K562 (cell line): Measurements from ENCODE around the gene SV2C. TPM values are rescaled to one million over a fixed set of nuclear protein-coding genes. Genes with fewer than 3 reads are reported as not detected.

Source experiments
- CEBPB ChIP-seq: fragments of 450-650 bp; IDR thresholded peaks from 2 replicates; pipeline ENCODE4 v1.6.1; 2016; ENCODE audit warnings: missing genetic modification characterization, missing compliant biosample characterization
- GATA2 ChIP-seq: sonication (generic); formaldehyde crosslinking; IDR thresholded peaks from 2 replicates; pipeline ENCODE4 v1.4.0; 2020; ENCODE audit warnings: mild to moderate bottlenecking, missing genetic modification reagents
- HMG20A ChIP-seq: fragments of 450-650 bp; formaldehyde crosslinking; conservative IDR thresholded peaks from 2 replicates; pipeline ENCODE4 v1.4.0; 2020; ENCODE audit warnings: mild to moderate bottlenecking, mixed read lengths
- KDM1A ChIP-seq, 2 experiments: fragments of 450-650 bp; IDR thresholded peaks; 2 replicates each; pipeline ENCODE4 v1.6.1; 2016; ENCODE audit warnings: mild to moderate bottlenecking in 2 of 2
- MXD1 ChIP-seq: fragments of 250-450 bp; sonication (Bioruptor Pico); IDR thresholded peaks from 2 replicates; pipeline ENCODE4 v1.8.0; 2021; ENCODE audit warnings: borderline replicate concordance, mild to moderate bottlenecking, moderate library complexity; ENCODE audit not compliant: poor library complexity, severe bottlenecking
- NFYB ChIP-seq: IDR thresholded peaks from 2 replicates; pipeline ENCODE4 v1.6.1; 2011; ENCODE audit warnings: mild to moderate bottlenecking, moderate library complexity; ENCODE audit not compliant: insufficient read length; ENCODE audit errors: extremely low read depth
- NR1H2 ChIP-seq: sonication (generic); formaldehyde crosslinking; IDR thresholded peaks from 2 replicates; pipeline ENCODE4 v1.4.0; 2020; ENCODE audit warnings: mild to moderate bottlenecking, missing genetic modification reagents
- POLR2G ChIP-seq: fragments of 200-400 bp; formaldehyde crosslinking; IDR thresholded peaks from 2 replicates; pipeline ENCODE4 v1.6.1; 2017; ENCODE audit warnings: low read depth, mild to moderate bottlenecking, antibody characterized with exemption, low read length, moderate library complexity
- POU5F1 ChIP-seq: fragments of 150-350 bp; IDR thresholded peaks from 2 replicates; pipeline ENCODE4 v1.6.1; 2014; ENCODE audit warnings: borderline replicate concordance, low read length, low read depth, mild to moderate bottlenecking; ENCODE audit not compliant: partially characterized antibody
- SFPQ ChIP-seq: fragments of 200-400 bp; formaldehyde crosslinking; IDR thresholded peaks from 2 replicates; pipeline ENCODE4 v1.6.1; 2017; ENCODE audit warnings: mild to moderate bottlenecking, low read depth, low read length, moderate library complexity
- TAF7 ChIP-seq: fragments of 450-650 bp; IDR thresholded peaks from 2 replicates; pipeline ENCODE4 v1.6.1; 2016; ENCODE audit warnings: missing genetic modification characterization, missing compliant biosample characterization
- TEAD4 ChIP-seq, 2 experiments: sonication (generic) in 1 of 2; formaldehyde crosslinking in 1 of 2; IDR thresholded peaks; 2 replicates each; pipeline versions ENCODE4 v1.6.1 to v1.8.0; 2012 to 2022; ENCODE audit warnings: borderline replicate concordance in 1 of 2, inconsistent platforms in 1 of 2, low read length in 1 of 2, mild to moderate bottlenecking in 1 of 2, missing genetic modification reagents in 1 of 2
- ZBTB11 ChIP-seq, 3 experiments: fragments of 200-800 bp in 1 of 3; fragments of 250-450 bp in 1 of 3; fragments of 450-650 bp in 1 of 3; sonication (Bioruptor Pico) in 1 of 3; sonication (Bioruptor generic) in 1 of 3; formaldehyde crosslinking in 1 of 3; IDR thresholded peaks; 2 replicates each; pipeline versions ENCODE4 v1.6.1 to v1.8.0; 2016 to 2022; ENCODE audit warnings: mild to moderate bottlenecking in 2 of 3, missing genetic modification characterization in 2 of 3, missing compliant biosample characterization in 1 of 3, moderate library complexity in 1 of 3
- ZEB2 ChIP-seq: fragments of 450-650 bp; IDR thresholded peaks from 2 replicates; pipeline ENCODE4 v1.6.1; 2016
- ZNF717 ChIP-seq: fragments of 250-450 bp; sonication (Bioruptor Pico); IDR thresholded peaks from 2 replicates; pipeline ENCODE4 v1.5.0; 2021
- polyA plus RNA-seq, 8 experiments: library from polyadenylated mRNA; depleted of rRNA in 4 of 8; stranded (reverse) in 5 of 8; unstranded in 3 of 8; fragments of >200 nt; fragmentation: Nextera tagmentation in 2 of 8; fragmentation: Illumina TruSeq in 1 of 8; extraction: Ambion mirVana in 2 of 8; extraction: Trizol in 1 of 8; gene quantifications; 2 replicates each; pipeline versions ENCODE4 v1.2.1 to v1.2.3, GENCODE V29; 2011 to 2014; ENCODE audit warnings: inconsistent platforms in 1 of 8, missing spikeins in 1 of 8
- total RNA-seq, 7 experiments: library from RNA; depleted of rRNA in 6 of 7; stranded (reverse); fragments of >200 nt in 6 of 7; fragmentation: Illumina TruSeq in 2 of 7; extraction: Trizol in 2 of 7; gene quantifications; 2 replicates each; pipeline versions ENCODE4 v1.2.1 to v1.2.3, GENCODE V29; 2011 to 2021; ENCODE audit warnings: low replicate concordance in 1 of 7
- TF ChIP-seq, protein P1 (sequence below): sonication (generic); formaldehyde crosslinking; IDR thresholded peaks from 2 replicates; pipeline ENCODE4 v1.8.0; 2022; ENCODE audit warnings: missing genetic modification reagents, mild to moderate bottlenecking, moderate library complexity, borderline replicate concordance
- TF ChIP-seq, protein P2 (sequence below): conservative IDR thresholded peaks from 2 replicates; pipeline ENCODE4 v1.6.1; 2011; ENCODE audit warnings: low read depth, mild to moderate bottlenecking, low read length; ENCODE audit not compliant: control insufficient read depth

Gene SV2C
- total and polyA plus RNA-seq, 9 of the 15 experiments (the other 6 are each of a cell fraction or from before 2014, with no cell fraction given): 0.05 TPM; not detected in 8

GRCh38 chr5:76180814-76181805 is 97.9 kb downstream of the SV2C start (continued):
- TF ChIP-seq CEBPB (tag): peak; percentile 63
- no peak for TF ChIP-seq SFPQ
- no peak for TF ChIP-seq TAF7 (tag)
- no peak for TF ChIP-seq NR1H2
- TF ChIP-seq, protein P1, sequence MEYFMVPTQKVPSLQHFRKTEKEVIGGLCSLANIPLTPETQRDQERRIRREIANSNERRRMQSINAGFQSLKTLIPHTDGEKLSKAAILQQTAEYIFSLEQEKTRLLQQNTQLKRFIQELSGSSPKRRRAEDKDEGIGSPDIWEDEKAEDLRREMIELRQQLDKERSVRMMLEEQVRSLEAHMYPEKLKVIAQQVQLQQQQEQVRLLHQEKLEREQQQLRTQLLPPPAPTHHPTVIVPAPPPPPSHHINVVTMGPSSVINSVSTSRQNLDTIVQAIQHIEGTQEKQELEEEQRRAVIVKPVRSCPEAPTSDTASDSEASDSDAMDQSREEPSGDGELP (CRISPR knock-in tag): no peak
- TF ChIP-seq ZEB2: no peak
- TF ChIP-seq MXD1 (CRISPR knock-in tag): no peak
- no peak for TF ChIP-seq GATA2 (CRISPR knock-in tag)
- no peak for TF ChIP-seq ZNF717 (CRISPR knock-in tag)
- no peak for TF ChIP-seq TEAD4 (IDR thresholded peaks at IDR 0.05; ENCODE audit: low read length)
- TF ChIP-seq TEAD4 (CRISPR knock-in tag; IDR thresholded peaks at IDR 0.05; ENCODE audit: borderline replicate concordance): no peak
- TF ChIP-seq HMG20A: no peak
- TF ChIP-seq KDM1A (IDR thresholded peaks at IDR 0.05): no peak
- no peak for TF ChIP-seq POU5F1
- peak in 1 of 3 experiments; percentile 57; a peak in 1 of 6 replicates for TF ChIP-seq ZBTB11 (CRISPR knock-in tag; IDR thresholded peaks at IDR 0.05)
- TF ChIP-seq, protein P2, sequence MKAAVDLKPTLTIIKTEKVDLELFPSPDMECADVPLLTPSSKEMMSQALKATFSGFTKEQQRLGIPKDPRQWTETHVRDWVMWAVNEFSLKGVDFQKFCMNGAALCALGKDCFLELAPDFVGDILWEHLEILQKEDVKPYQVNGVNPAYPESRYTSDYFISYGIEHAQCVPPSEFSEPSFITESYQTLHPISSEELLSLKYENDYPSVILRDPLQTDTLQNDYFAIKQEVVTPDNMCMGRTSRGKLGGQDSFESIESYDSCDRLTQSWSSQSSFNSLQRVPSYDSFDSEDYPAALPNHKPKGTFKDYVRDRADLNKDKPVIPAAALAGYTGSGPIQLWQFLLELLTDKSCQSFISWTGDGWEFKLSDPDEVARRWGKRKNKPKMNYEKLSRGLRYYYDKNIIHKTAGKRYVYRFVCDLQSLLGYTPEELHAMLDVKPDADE: no peak
- TF ChIP-seq POLR2G: no peak
- no peak for TF ChIP-seq NFYB
